Measurements from ENCODE around the gene CROT.
A peak's percentile ranks its signal among the peaks of the same experiment; 100 is the strongest.

CROT gene

DNA sequence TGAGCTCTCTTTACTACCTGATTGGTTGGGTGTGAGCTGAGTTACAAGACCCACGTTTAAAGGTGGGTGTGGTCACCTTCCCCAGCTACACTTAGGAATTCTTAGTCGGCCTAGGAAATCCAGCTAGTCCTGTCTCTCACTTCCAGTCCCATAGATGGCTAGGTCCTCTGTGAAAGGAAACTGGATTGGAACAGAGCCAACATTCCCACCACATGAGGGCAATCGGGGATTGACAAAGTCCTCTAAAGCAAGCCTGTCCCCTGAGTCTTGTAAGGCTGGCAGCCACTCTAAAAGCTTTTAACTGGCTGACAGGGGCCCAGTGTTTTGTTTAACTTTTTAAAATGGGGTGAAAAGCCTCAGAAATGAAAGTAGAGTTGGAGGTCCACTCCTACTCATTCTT is 15.1 kb upstream of the CROT start:
- TF ChIP-seq, protein P1, sequence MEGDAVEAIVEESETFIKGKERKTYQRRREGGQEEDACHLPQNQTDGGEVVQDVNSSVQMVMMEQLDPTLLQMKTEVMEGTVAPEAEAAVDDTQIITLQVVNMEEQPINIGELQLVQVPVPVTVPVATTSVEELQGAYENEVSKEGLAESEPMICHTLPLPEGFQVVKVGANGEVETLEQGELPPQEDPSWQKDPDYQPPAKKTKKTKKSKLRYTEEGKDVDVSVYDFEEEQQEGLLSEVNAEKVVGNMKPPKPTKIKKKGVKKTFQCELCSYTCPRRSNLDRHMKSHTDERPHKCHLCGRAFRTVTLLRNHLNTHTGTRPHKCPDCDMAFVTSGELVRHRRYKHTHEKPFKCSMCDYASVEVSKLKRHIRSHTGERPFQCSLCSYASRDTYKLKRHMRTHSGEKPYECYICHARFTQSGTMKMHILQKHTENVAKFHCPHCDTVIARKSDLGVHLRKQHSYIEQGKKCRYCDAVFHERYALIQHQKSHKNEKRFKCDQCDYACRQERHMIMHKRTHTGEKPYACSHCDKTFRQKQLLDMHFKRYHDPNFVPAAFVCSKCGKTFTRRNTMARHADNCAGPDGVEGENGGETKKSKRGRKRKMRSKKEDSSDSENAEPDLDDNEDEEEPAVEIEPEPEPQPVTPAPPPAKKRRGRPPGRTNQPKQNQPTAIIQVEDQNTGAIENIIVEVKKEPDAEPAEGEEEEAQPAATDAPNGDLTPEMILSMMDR (IDR thresholded peaks at IDR 0.05; ENCODE audit: insufficient read depth, low read depth, low read length, missing control alignments) = no peak
- DNase-seq (ENCODE audit: low read depth) = no peak
- H3K4me3 ChIP-seq (ENCODE audit: low read length) = no peak overlapping the region

DNA sequence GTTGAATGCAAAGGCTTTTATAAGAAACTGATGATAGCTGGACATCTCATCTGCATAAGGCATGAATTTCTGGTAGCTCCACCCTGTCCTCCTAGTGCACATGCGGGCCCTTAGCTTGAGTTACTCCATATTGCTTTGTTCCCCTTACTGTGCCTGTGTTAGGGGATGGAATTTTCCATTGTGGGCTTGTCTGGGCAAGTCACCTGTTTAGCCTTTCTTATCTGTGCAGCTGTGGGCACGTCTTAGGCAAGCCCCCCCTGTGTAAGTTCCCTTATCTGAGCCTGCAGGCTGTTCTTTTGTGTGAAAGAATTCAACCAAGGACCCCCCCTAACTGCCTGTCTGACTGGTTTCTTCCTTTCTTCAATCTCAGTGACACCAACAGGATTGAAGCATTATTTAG is 14.5 kb upstream of the CROT start:
- TF ChIP-seq, protein P1 (IDR thresholded peaks at IDR 0.05; ENCODE audit: insufficient read depth, low read depth, low read length, missing control alignments) = no peak
- DNase-seq (ENCODE audit: low read depth) = no peak
- no peak overlapping the region for H3K4me3 ChIP-seq (ENCODE audit: low read length)

DNA sequence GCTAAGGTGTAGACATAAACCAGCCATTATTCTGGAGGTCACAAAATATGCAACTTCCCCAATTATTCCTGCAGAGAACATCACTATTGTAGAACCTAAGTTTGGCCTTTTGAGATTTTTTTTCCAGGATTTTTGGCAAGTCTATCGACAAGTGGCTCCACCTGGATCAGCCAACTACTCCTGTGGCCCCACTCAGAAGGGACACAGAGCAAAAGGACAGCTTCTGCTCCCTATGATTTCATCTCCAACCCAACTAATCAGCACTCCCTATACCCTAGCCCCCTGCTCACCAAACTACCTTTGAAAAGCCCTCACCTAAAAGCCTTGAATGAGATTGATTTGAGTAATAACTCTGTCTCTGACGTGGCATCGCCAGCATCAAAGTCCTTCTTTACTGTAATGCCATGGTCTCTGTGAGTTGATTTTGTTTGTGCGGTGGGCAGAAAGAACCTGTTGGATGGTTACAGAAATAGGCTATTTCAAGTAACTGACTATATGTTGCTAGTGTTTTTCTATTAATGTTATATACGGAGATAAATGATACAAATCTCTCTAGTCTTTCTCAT is 13.7 kb upstream of the CROT start:
- H3K4me3 ChIP-seq (ENCODE audit: low read length) = no peak overlapping the region
- TF ChIP-seq, protein P1 (IDR thresholded peaks at IDR 0.05; ENCODE audit: insufficient read depth, low read depth, low read length, missing control alignments) = no peak
- DNase-seq (ENCODE audit: low read depth) = no peak

DNA sequence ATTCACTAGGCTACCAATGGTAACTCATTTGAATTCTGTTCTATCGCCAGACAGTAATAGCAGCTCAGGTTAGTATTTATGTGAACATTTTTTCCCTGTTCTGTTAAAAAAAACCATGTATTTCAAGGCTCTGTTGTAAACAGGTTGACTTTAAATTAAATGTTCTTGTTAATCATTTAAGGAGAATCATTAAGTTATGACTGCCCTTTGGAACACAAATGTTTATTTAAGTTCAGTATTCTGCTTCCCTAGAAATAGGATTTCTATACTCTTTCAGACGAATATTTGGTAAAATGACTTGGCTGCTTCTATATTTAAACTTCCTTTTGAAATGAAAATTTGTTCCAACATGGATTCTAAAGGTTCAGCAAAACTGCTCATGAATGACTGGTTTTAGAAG is 13.1 kb upstream of the CROT start:
- no peak overlapping the region for H3K4me3 ChIP-seq (ENCODE audit: low read length)
- TF ChIP-seq, protein P1 (IDR thresholded peaks at IDR 0.05; ENCODE audit: insufficient read depth, low read depth, low read length, missing control alignments) = no peak
- no peak for DNase-seq (ENCODE audit: low read depth)

DNA sequence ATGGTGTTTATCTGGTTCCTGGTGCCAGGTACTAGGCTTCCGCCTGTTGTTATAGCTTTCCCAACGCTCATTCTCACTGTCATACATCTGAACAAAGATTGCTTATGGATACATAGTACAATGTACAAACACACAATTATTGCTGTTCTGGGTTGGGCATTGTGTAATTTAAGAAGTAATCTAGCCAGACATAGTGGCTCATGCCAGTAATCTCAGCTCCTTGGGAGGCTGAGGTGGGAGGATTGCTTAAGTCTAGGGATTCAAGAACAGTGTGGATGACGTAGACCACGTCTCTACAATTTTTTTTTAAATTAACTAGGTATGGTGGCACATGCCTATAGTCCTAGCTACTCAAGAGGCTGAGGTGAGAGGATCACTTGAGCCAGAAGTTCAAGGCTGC is 9.3 kb upstream of the CROT start:
- TF ChIP-seq, protein P1 (IDR thresholded peaks at IDR 0.05; ENCODE audit: insufficient read depth, low read depth, low read length, missing control alignments) = no peak
- no peak overlapping the region for H3K4me3 ChIP-seq (ENCODE audit: low read length)
- no peak for DNase-seq (ENCODE audit: low read depth)

DNA sequence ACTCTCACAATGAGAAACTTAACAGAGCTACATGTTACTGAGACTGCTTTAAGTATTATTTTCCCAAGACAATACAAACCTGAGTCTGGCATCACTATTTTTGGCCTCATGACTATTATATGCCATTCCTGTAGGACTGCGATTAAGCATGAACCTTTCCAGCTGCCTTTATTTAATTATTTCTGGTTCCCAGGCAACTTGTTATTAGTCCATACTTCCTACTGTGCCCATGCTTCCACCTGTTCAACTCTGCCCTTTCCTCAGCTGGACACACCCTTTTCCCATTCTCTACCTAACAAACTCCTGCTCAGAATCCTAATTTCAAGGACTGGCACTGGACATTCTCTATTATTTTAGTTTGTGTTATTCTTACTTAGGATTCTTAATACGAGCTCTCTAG is 8.1 kb upstream of the CROT start:
- no peak for DNase-seq (ENCODE audit: low read depth)
- no peak overlapping the region for H3K4me3 ChIP-seq (ENCODE audit: low read length)
- TF ChIP-seq, protein P1 (IDR thresholded peaks at IDR 0.05; ENCODE audit: insufficient read depth, low read depth, low read length, missing control alignments) = no peak

DNA sequence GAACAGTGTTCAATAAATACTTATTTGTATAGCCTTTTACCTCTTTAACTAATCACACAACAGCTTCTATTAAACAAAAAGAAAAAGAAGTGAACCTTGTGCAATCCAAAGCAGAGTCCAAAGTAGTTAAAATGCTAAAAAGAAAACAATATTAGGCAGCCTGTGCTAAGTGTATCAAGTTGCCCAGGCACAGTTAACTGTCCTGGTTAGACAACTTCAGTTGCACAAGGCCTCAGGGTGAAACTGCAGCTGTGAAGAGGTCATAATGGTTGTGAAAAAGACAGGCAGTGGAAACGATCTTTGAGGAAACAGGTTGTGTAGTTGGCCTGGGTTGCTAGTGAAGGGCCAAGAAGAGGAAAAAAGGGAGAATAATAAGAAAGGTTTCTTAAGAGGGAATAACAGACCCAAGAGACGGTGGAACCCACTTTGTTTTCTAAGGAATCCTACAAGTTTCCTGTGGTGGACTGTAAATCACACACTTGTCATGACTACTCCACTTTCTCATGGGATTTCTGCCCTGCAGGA is 6.0 kb upstream of the CROT start:
- DNase-seq (ENCODE audit: low read depth) = peak; percentile 24

More for the DNA sequence above, 6.0 kb upstream of the CROT start:
- TF ChIP-seq, protein P1 (IDR thresholded peaks at IDR 0.05; ENCODE audit: insufficient read depth, low read depth, low read length, missing control alignments) = no peak
- H3K4me3 ChIP-seq (ENCODE audit: low read length) = no peak overlapping the region

All from epithelial cell of esophagus (primary cell).